NCI-H1105 treated with DMSO at 0.1 percent for 48 hours (cell line): Measurements from ENCODE around the gene TFF3.

ENCODE experiments used
- DNase-seq: peaks from one replicate; lab custom pipeline; 2025; lab: John Stamatoyannopoulos, UW

TFF3 gene

DNA sequence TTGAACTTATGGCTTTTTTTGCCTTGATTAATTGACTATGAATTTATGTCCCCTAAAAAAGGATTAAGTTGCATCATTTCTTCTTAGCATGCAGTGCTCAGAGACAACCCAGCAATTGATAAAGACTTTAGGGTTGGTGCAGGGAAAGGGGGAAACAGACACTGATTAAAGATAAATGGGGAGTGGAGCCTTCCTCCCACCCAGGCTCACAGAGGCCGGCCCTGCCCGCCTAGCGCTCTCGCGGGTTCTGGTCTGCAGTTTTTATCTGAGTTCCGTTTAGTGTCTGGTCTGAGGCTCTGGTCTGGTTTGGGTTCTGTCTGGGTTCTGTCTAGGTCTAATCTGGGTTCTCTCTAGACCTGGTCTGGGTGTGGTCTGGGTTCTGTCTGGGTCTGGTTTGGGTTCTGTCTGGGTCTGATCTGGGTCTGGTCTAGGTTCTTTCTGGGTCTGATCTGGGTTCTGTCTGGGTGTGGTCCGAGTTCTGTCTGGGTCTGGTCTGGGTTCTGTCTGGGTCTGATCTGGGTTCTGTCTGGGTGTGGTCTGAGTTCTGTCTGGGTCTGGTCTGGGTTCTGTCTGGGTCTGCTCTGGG lies 48.1 kb downstream of the TFF3 start:
- no peak for DNase-seq

DNA sequence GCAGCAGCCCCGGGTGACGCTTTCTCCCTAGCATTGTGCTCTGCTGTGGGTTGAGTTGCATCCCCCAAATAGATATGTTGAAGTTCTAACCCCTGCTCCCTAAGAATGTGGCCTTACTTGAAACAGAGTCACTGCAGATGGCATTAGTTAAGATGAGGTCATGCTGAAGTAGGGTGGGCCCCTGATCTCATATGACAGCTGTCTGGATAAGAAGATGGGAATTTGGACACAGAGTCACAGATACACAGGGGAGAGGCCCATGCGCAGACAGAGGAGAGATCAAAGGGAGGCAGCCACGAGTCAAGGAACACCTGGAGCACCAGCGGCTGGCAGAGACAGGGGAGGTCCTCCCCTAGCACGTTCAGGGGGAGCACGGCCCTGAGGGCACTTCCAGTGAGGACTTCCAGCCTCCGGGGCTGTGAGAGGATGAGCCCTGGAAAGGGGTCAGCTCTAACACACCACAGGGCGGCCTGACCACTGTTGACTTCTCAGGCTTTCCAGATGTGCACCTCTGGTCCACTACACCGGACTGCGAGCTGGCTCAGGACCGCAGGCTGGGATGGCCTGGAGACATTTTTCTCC lies 49.9 kb downstream of the TFF3 start:
- no peak for DNase-seq

DNA sequence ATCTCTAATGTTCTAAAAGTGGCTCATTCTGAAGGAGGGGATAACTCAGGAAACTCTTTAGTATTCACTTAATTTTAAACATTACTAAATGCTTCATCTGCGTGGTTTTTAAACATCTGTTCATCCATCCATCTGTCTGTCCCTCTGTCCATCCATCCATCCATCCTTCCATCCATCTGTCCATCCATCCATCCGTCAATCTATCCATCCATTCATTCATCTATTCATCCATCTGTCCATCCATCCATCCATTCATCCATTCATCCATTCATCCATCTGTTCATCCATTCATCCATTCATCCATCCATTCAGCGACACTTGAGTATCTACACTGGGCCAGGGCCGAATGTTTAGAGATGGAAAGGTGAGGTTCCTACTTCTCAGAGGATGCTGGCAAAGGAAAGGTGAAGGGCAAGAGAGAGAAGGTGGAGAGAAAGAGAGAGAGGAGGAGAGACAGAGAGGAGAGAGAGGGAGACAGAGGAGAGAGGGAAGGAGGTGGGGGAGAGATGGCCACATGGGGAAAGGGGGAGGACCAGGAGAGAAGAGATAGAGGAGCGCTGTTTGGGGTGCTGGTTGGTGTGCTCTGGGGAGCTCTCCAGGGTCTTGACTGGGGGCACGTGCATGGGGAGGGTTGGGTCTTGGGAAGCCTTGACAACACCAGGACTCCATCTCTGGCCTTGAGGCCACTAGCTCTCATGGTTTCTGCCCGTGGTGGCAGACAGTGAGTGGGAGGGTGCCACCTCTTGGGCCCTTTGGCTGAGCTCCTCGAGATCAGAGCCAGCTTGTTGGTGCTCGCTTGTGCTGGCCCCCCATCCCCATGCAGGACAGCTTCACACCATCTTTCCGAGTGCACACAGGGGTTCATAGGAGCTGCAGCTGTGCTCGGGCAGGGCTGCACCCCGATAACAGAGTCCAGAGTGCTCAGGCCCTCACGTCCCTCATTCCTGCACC lies 50.7 kb downstream of the TFF3 start:
- DNase-seq = no peak

- no peak for DNase-seq
These were observed 51.5 kb downstream of the TFF3 start for GRCh38 chr21:42263591-42264131.

DNA sequence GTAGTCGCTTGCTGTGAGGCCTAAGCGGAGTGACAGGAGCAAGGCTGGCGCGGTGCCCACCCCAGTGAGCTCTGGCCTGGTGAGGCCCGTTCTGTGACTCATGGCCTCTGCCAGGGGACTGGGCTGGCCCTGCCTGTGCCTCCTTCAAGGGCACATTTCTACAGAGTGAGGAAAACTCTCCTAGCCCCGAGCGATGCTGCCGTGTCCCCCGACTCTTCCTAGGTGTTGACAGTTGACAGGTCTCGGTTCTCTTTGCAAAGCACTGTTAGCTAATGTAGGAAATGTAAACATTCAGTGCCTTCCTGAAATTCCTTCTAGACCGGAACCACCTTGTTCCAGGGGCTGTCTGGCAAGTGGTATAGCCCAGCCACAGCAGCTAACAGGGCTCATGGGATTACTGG lies 52.4 kb downstream of the TFF3 start:
- no peak for DNase-seq

- DNase-seq = no peak
These were observed 53.4 kb downstream of the TFF3 start for GRCh38 chr21:42261829-42262200.
